GM18951 (cell line): Measurements from ENCODE around the gene CYSRT1.
A peak's percentile ranks its signal among the peaks of the same experiment; 100 is the strongest.

ENCODE experiments used
- POLR2A ChIP-seq: IDR thresholded peaks from 4 replicates; pipeline ENCODE4 v1.6.1; 2011; ENCODE audit warnings: mild to moderate bottlenecking; ENCODE audit not compliant: insufficient read length, insufficient read depth; ENCODE audit errors: extremely low read depth
- in situ Hi-C: fragments of 300-500 bp; cut with MboI; formaldehyde crosslinking; loops from one replicate; pipeline ENCODE4 v1.12.0; 2022; ENCODE audit warnings: low sequenced_read_pairs, mixed read lengths, inconsistent platforms; ENCODE audit not compliant: unreplicated experiment

The CYSRT1 gene

GRCh38 chr9:137195525-137196220, 29.3 kb upstream of the CYSRT1 start:
- in situ Hi-C loops: no loop called here
- TF ChIP-seq POLR2A: no peak

GRCh38 chr9:137198051-137198901, 26.7 kb upstream of the CYSRT1 start:
- in situ Hi-C loops: no loop called here
- TF ChIP-seq POLR2A: no peak

DNA sequence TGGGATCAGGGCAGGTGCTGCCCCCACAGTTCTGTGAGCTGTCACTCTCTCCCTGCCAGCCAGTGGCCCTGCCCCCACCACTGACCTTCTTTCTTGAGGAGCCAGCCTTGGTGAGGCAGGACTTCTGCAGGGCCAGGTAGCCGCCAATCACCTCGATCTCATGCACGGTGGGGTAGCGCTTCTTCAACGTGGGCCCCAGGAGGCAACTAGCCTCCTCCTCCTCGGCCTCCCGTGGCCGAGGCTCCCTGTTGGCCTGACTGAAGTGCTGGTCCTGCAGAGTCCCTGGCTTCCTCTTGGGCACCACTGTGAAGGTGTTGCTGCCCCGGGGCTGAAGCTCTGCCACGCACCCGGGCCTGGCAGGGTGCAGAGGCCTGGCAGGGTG, 26.1 kb upstream of the CYSRT1 start:
- in situ Hi-C loops: no loop called here
- TF ChIP-seq POLR2A: no peak

- no peak for TF ChIP-seq POLR2A
- in situ Hi-C loops: no loop called here
These were observed 25.4 kb upstream of the CYSRT1 start for GRCh38 chr9:137199411-137200121.

- peak; percentile 97 for TF ChIP-seq POLR2A
- in situ Hi-C loops: no loop called here
These were observed 24.4 kb upstream of the CYSRT1 start, which contains the start of gene TPRN for GRCh38 chr9:137200311-137201204. Gene TPRN, minus strand, starts transcription at chr9:137200741. Its CDS starts 30 bp downstream, at chr9:137200711.

DNA sequence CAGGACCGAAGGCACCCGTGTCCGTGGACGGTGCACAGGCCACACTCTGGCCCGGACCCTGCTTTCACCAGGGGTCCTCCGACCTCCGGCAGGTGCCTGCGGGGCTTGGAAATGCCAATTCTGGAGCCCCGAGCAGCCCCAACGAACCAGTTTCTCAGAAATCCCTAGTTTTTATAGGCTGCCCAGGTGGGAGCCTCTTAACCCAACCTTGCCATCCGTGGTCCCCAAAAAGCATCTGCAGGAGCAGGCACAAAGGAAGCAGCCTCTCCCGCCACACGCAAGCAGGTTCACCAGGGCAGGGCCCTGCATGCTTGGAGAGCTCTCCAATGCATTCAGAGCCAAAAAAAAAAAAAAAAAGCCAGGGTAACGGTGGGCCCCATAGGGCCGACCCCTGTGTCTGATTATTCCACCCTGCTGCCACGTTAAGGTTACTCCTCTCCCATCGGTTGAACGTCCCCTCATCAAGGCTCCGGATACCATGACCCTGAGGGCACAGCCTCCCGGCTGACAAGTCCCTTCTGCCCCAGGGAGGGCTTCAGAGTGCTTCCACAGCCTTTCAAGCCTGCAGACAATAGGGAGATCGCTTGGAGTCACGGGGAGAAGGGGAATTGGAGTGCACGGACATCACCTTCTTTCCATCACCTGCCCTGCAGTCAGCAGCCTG, 23.6 kb upstream of the CYSRT1 start:
- in situ Hi-C loops: no loop called here
- TF ChIP-seq POLR2A: no peak

- in situ Hi-C loops: no loop called here
- no peak for TF ChIP-seq POLR2A
These were observed 22.0 kb upstream of the CYSRT1 start for GRCh38 chr9:137202966-137203365.

GRCh38 chr9:137204731-137205125, 20.2 kb upstream of the CYSRT1 start:
- in situ Hi-C loops: no loop called here
- TF ChIP-seq POLR2A: no peak

DNA sequence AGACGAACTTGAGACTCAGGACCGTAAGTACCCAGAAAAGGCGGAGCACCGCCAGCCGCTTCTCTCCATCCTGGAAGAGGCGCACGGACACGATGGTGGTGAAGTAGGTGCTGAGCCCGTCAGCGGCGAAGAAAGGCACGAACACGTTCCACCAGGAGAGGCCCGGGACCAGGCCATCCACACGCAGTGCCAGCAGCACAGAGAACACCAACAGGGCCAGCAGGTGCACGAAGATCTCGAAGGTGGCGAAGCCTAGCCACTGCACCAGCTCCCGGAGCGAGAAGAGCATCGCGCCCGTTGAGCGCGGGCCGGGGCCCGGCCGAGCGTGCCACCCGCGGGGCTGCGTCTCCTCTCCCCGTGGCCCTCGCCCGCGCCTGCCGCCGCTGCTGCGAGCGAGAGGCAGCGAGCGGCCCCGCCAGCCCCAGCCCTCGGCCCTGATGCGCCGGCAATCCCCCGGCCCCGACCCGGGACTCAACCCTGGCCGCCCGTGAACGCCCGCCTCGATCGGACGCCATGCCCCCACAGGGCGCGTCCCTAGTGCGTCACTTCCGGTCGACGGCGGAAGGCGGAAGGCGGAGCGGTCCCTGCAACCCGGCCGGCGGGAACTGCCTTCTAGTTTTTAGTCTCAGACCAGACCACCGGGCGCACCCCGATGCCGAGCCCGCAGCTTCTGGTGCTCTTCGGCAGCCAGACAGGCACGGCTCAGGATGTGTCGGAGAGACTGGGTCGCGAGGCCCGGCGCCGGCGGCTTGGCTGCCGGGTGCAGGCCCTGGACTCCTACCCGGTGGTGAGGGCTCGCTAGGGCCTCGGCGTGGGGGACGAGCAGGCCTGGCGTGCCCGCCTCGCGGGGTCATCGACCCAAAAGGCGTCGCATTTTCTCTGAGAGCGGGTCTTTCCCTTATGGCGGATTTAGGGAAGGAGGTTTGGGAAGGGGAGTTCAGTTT, 19.6 kb upstream of the CYSRT1 start, which contains the start of the genes NDOR1 and TMEM203:
Gene NDOR1, plus strand, starts transcription at position 575 of the 944 bp plus-strand sequence. Its CDS starts 78 bp downstream, at position 653.
Gene TMEM203, minus strand, starts transcription at position 523 of the 944 bp plus-strand sequence. Its CDS starts 234 bp downstream, at position 289.
- in situ Hi-C loops: no loop called here
- TF ChIP-seq POLR2A: peak; percentile 93

GRCh38 chr9:137206602-137207001, 18.4 kb upstream of the CYSRT1 start:
- no peak for TF ChIP-seq POLR2A
- in situ Hi-C loops: no loop called here

GRCh38 chr9:137211532-137211931, 13.4 kb upstream of the CYSRT1 start:
- no peak for TF ChIP-seq POLR2A
- in situ Hi-C loops: no loop called here

DNA sequence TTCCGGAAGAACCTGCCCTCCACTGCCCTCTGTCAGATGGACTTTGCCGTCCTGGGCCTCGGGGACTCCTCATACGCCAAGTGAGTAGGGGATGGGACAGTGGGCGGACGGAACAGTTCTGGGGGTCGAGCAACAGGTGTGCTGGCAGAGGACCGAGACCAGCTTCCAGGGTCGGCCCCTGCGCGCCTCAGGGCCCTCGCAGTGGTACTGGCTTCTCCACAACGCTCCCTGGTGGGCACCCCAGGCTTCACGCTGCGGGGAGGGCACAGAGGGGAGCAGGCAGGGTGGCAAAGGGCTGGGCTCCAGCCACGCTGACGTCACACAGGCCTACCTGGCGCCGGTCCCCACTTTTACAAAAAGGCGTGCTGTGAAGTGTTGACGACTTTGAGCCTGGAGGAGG, 12.5 kb upstream of the CYSRT1 start:
- in situ Hi-C loops: no loop called here
- TF ChIP-seq POLR2A: no peak
